OCI-LY1 (cell line): ENCODE results near the gene F2.

Experiments
- CTCF ChIP-seq: fragments of 200-600 bp; sonication (generic), shearing (Covaris generic); IDR thresholded peaks from 2 replicates; pipeline ENCODE4 v1.5.1; 2017; ENCODE audit warnings: mild to moderate bottlenecking, antibody characterized with exemption, low read length, moderate library complexity, mixed read lengths
- EZH2 ChIP-seq: fragments of 200-600 bp; sonication (generic), shearing (Covaris generic); IDR thresholded peaks from 2 replicates; pipeline ENCODE4 v1.8.0; 2017; ENCODE audit warnings: borderline replicate concordance, mixed run types, mild to moderate bottlenecking, antibody characterized with exemption, low read length, moderate library complexity, mixed read lengths

- no peak for TF ChIP-seq CTCF
- TF ChIP-seq EZH2: no peak
Measured at GRCh38 chr11:46671958-46672315, 47.1 kb upstream of the F2 start.
